CD4-positive, alpha-beta T cell treated with Interleukin-4 for 1 hour (primary cell): Measurements from ENCODE around the gene BECN2.
"Not testable (repeated sequence)": the region's sequence is repeated elsewhere in the genome, so short reads cannot be mapped to it uniquely, and the experiment has no call there.

Experiments used
- DNase-seq, 2 donors: peaks; one replicate each; pipeline ENCODE4 v3.0.0-alpha.2; 2020 to 2022

BECN2 gene

GRCh38 chr1:241979926-241980325, 22.4 kb downstream of the BECN2 start:
- DNase-seq, result no peak

- DNase-seq, result no peak
Observed at GRCh38 chr1:241985787-241986186, 28.2 kb downstream of the BECN2 start.

- not testable (repeated sequence) for DNase-seq
Observed at GRCh38 chr1:241988389-241988930, 30.9 kb downstream of the BECN2 start.

GRCh38 chr1:241990040-241990439, 32.5 kb downstream of the BECN2 start:
- no peak for DNase-seq

GRCh38 chr1:241992734-241993133, 35.2 kb downstream of the BECN2 start:
- no peak for DNase-seq

GRCh38 chr1:241994171-241994570, 36.6 kb downstream of the BECN2 start:
- no peak for DNase-seq

- no peak for DNase-seq
Observed at GRCh38 chr1:241997401-241997998, 39.9 kb downstream of the BECN2 start.

GRCh38 chr1:241998412-241998921, 40.9 kb downstream of the BECN2 start:
- DNase-seq, result peak; percentile 37 to 44

- no peak for DNase-seq
Observed at GRCh38 chr1:241999026-241999425, 41.5 kb downstream of the BECN2 start, which contains the start of gene MAP1LC3C. TSS of gene MAP1LC3C (minus strand) at chr1:241999098. CDS start at chr1:241999008, 90 bp downstream.

GRCh38 chr1:242000434-242000833, 42.9 kb downstream of the BECN2 start:
- no peak for DNase-seq

- no peak for DNase-seq
Observed at GRCh38 chr1:242002072-242002471, 44.5 kb downstream of the BECN2 start.

- no peak for DNase-seq
Observed at GRCh38 chr1:242002510-242002909, 44.9 kb downstream of the BECN2 start.

GRCh38 chr1:242004751-242005495, 47.4 kb downstream of the BECN2 start:
- no peak for DNase-seq

- no peak for DNase-seq
Observed at GRCh38 chr1:242005866-242006535, 48.4 kb downstream of the BECN2 start.

- DNase-seq, result no peak
Observed at GRCh38 chr1:242006976-242007375, 49.4 kb downstream of the BECN2 start.
